H4 (cell line): ENCODE results near the gene THRB. TPM values are rescaled to one million over a fixed set of nuclear protein-coding genes. Genes with fewer than 3 reads are reported as not detected.

Source experiments
- DNase-seq: peaks from one replicate; pipeline ENCODE4 v3.0.0-alpha.2; 2015; ENCODE audit warnings: low spot score
- total RNA-seq: library from RNA; depleted of rRNA; stranded (reverse); fragments of >200 nt; shearing (Covaris generic); gene quantifications from 2 replicates; pipeline ENCODE4 v1.2.3, GENCODE V29; 2014

THRB gene
- total RNA-seq, 1 experiment from 2014 or later = 1.2 TPM

GRCh38 chr3:24149032-24149431, 345.6 kb downstream of the THRB start:
- no peak for DNase-seq

DNA sequence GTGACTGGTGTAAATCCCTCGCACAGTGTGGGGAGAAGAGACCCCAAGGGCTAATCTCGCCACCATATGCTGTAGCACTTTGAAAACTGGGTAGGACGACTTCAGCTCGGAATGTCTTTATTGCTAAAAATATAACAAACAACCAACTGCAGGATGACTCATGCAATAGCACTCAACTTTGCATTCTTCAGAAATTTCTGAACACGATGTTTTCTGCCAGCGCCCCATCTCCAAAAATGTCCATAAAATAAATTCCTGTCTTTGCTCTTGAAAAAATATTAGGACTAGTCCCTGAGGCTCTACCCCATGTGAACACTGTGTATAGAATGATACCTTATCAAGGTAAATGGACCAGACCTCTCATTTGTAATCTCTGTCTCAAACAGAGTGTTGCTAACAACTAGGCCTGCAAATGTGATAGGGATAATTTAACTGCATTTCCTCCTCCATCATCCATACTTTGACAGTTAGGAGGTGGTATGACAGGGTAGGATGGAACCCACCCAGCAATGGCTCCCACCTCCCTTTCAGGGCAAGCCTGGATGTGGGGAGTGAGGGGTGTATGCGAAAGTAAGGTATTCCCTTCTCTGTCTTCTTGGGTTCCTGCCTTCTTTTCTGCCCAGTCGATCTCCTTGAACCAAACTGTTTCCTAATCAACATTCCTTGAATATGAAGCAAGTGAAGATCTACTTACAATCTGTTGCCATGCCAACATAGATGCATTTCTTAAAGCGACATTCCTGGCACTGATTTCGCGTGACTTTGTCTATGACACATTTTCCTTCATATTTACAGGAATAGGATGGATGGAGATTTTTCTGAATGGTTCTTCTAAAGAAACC, 348.4 kb downstream of the THRB start:
- DNase-seq = peak; percentile 30

DNA sequence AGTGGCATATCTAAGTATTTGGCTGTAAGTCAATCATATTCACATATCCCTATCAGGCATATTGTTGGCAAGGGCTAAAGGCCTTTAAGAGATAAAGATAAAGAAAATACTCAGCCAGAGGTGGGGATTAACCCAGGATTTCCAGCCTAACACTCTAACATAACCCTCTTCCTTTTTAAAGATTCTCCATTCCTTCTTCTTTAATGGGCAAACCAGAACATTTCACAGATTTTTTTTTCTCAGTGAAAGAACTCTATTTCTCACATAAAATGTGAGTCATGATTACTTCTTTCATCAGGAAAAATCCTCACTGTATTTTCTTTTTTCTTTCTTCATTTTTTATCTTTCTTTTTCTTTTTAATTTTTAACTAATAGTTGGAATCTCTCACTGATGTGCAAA, 349.2 kb downstream of the THRB start:
- DNase-seq = no peak

DNA sequence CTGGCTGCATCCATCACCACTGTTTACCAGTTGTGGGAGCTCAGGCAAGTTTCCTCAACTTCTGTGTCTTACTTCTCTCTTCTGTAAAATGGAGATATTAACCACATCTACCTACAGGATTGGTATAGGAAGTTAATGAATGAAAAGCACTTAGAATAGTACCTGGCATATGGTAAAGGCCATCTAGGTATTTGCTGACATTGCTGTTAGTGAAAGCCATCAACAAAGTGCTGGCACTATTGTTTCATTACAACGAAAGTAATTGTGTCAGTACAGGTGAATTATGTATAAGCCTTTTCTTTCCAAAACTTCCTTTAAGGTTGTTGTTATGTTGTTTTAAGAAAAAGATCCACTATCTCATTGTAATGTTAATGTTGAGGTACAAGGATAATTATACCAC, 352.5 kb downstream of the THRB start:
- no peak for DNase-seq

DNA sequence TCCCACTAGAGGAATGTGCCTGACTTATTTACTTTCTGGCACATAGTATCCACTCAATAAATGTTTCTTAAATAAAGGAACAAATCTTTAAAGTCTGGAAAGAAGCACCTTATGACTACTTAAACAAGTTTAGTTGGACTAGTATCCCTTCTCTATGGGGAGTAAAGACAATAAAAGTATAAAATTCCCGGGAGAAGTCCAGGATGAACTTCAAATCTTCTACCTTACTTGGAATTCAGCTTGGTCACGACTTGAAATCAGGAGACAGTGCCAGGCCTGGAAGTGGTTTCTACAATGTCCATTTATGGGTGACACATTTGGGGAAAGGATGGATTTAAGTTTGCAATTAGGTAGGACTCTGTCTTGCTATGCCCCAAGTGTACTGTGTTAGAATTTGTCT, 353.1 kb downstream of the THRB start:
- DNase-seq = no peak

DNA sequence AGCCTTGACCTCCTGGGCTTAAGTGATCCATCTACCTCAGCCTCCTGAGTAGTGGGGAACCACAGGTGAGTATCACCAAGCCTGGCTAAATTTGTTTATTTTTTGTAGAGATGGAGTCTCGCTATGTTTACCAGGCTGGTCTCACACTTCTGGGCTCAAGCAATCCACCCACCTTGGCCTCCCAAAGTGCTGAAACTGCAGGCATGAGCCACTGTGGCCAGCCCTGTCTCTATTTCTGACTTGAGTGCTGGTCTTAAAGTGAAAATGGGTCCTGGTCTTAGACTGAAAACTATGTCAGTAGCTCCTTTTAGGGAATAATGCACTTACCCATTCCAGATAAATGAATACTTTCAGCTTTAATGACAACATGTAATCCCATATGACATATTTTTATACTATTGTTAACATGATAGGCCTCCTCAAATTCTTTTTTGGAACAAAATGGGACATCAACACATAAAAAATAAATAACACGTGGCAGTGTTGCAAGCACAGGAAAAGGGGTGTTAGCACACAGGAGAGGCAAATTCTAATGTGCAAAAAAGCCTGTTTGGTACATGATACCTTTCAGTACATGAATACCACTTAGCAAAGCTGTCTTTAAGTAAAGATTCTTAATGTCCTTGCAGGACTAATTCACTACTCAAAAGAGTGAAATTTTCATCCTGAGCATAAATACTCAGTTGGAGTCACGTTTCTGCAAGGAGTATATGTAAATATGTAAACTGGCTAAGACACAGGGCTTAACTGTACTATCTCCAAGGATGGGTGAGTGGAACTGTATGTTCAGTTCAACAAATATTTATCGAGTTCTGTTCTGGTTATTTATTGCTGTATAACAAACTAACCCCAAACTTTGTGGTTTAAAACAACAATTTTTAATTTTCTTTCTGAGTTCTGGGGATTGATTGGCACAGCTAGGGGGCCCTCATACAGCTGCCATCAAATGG, 354.9 kb downstream of the THRB start:
- DNase-seq = no peak

DNA sequence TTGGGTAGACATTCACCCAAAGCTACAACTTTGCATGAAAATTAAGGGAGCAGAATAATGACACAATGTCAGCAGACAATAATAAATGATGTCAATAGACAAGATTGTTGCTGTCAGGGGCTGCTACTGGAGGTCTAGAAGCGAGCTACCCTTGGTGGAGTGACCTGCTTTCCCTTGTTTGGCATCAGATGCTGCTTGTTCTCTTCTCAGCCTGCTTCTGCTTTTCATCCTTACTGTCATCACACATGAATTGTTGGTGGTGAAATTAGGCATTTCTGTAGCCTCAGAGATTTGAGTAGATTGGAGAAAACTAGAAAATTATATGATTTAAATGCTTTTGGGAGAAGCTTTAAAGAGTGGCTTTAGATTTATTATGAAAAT, 355.8 kb downstream of the THRB start:
- no peak for DNase-seq

DNA sequence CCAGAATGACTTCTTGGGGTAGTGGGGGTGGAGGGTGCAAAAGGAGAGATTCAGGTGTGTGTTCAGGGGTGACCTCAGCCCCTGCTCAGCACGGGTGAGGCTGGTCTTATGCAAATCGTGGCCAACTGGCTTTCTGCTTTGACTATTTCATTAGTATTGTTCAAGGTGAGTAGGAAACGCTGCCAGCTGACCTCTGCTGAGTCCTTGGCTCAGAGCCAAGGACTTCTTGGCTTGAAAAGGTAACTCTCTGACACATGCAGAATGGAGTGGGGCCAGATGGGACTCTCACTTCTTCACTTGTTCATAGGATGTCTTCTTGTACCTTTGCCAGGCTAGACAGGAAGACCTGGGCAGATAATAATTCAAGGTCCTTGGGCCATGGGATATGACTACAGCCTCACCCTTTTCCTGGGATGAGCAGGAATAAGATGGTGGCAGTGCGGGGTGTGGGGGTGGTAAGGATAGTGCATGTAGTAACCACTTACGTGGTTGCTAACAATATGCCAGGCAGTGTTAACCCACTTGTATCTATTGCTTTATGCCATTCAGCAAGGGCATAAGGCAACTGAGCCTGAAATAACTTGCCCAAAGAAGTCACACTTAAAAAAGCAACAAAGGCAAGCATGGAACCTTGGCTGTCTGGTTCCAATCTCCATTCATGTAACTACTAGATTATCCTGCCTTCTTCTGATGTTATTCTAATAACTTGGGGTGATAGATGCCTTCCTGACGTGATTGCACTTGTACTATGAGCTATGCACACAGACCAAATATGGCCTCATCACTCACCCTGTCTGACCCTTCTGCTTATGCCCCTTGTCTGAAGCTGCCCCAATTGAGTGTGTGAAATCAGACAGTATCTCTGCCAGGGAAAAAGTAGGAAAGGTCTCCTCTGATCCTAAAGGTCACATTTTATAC, 356.4 kb downstream of the THRB start:
- DNase-seq = no peak

DNA sequence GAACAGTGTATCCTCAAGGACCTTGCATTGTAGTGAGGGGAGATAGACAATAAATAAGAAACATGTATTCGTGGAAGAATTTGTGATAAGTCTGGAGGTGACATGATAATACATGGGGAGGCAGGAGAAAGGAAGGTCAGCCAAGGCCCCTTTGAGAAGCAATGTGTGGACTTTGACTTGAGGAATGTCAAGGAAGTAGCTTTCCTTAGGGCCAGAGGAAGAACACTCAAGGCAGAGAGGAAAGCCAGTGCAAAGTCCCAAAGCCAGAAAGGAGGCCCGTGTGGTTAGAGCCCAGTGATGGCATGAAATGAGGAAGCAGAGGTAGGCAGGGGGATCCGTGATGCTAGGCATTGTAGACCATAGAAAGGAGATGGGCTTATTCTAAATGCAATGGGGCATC, 357.3 kb downstream of the THRB start:
- DNase-seq = no peak

GRCh38 chr3:24136624-24137310, 357.9 kb downstream of the THRB start:
- no peak for DNase-seq

GRCh38 chr3:24135280-24135679, 359.4 kb downstream of the THRB start:
- DNase-seq = no peak

- DNase-seq = no peak
Measured at GRCh38 chr3:24133942-24134341, 360.7 kb downstream of the THRB start.

- DNase-seq = no peak
Measured at GRCh38 chr3:24133436-24133835, 361.2 kb downstream of the THRB start.

DNA sequence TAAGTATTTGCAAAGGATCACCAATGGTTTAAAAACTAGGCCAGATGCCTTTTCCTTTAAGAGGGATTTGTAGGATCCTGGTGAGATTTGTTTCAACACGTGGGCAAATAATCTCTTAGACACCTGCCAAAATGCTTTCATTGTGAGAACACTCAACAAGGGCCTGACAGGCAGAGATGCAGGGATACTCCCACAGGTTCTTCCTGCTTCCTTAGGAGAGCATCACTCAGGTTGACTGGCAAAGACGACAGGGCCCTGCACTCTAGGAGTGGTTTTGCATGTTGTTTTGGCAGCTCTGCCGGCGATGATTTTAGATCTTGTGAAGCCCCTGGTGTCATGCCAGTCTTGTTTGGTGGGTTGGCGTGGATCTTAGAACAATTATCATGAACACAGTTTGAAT, 365.1 kb downstream of the THRB start:
- DNase-seq = no peak

- peak; percentile 13 for DNase-seq
Measured at GRCh38 chr3:24128199-24129005, 366.2 kb downstream of the THRB start.

DNA sequence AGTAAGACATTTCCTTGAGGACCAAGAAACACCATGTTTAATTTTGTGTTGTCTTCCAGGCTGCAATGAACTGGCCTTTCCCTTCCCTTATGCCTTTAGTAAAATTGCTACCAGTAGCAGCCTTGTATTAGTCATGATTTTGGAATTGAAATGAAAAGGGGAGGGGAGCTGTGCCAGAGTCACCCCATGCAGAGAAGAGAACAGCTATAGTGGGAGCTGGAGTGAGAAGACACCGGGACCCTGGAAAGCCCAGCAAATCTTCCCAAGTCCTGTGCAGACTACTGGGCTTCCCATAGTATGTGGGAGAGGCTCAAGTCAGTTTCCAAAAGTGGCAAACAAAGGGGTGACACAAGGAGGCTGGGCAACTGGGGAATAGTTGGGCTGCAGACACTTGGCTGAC, 371.1 kb downstream of the THRB start:
- DNase-seq = no peak

DNA sequence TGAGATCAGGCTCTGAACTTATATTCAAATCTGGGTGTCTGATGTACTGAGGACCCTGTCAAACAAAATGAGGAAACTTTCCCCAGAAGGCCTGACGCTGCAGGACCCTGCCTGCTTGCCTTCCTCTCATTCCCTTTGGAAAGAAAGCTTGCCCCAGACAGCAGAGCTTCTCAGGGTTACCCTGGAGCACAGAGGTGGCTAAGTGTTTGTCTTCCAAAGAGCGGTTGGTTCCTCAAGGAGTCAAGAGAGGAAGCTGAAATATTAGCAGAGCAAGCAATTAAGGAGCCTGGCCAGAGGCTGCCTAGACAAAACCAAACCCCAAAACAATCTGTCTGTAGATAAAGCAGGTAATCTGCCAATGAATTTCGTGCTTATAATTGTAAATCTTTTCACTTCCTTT, 374.2 kb downstream of the THRB start:
- no peak for DNase-seq

DNA sequence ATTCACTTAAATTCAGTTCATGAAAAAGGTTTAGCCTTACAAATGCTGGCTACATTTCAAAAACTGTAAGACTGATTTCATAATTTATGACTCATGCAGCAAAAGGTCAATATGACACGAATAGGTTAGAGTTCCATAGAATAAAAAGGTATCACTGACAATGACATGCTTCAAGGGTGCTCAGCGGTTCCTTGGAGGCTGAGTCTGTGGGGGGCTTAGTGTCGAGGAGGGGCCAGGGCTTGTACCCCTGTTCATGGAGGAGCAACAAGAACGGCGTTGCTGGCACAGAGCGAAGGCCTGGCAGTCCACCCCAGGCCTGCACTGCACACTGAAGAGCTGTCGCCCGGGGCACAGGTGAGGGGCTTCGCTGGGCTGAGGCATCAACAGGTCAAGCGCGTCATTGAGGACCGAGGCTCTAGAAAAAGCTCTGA, 375.3 kb downstream of the THRB start:
- no peak for DNase-seq

DNA sequence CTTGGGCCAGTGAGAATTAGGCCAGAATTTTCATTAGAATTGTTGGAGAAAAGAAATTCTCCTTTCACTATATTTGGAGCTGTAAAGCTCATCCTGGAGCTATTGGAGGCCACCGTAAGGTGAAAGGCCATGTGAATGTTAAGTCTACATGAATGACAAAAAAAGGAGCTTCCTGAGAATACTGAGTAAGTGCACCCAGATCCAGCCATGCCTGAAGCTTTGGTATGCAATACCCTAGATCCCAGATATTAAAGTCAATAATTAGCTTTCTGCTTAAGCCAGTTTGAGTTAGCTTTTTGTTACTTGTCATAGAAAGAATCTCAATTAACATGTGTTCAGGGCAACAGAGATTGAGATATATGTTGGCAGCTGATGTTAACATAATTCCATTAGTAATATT, 377.1 kb downstream of the THRB start:
- DNase-seq = no peak

DNA sequence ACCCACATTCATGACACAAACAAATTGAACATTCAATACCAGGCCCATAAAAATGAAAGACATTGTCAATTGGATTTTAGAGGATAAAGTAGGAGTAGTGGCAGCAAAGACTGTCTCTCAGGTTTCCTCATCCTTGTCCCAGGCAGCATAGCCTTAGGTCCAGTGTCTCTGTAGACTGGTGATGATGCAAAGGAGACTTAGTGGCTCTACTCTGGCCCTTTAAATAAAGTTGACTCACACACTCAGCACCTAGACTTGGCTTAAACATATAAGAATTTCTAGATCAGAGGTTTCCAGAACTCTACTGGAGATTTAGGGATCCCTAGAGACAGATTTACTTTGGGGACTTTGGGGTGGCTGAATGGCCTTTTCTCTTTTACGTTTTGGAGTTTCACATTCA, 382.9 kb downstream of the THRB start:
- no peak for DNase-seq
